ENCODE data around the gene ALKBH2.

GRCh38 chr12:109139360-109139759, 46.1 kb upstream of the ALKBH2 start:
- TF ChIP-seq, protein P1, sequence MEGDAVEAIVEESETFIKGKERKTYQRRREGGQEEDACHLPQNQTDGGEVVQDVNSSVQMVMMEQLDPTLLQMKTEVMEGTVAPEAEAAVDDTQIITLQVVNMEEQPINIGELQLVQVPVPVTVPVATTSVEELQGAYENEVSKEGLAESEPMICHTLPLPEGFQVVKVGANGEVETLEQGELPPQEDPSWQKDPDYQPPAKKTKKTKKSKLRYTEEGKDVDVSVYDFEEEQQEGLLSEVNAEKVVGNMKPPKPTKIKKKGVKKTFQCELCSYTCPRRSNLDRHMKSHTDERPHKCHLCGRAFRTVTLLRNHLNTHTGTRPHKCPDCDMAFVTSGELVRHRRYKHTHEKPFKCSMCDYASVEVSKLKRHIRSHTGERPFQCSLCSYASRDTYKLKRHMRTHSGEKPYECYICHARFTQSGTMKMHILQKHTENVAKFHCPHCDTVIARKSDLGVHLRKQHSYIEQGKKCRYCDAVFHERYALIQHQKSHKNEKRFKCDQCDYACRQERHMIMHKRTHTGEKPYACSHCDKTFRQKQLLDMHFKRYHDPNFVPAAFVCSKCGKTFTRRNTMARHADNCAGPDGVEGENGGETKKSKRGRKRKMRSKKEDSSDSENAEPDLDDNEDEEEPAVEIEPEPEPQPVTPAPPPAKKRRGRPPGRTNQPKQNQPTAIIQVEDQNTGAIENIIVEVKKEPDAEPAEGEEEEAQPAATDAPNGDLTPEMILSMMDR (IDR thresholded peaks at IDR 0.05; ENCODE audit: poor library complexity), result no peak
- TF ChIP-seq EZH2phosphoT487 (IDR thresholded peaks at IDR 0.05; ENCODE audit: low read depth, severe bottlenecking, unreplicated experiment) (no peak), EZH2 (IDR thresholded peaks at IDR 0.05; ENCODE audit: borderline replicate concordance) (no peak)
